GM18873 (cell line): ENCODE results near the gene USP25.

Experiments
- ATAC-seq: cut with Tn5 transposase; IDR thresholded peaks from one replicate; pipeline ENCODE4 v1.9.1; 2021; ENCODE audit warnings: mild to moderate bottlenecking, moderate library complexity, moderate number of reproducible peaks; ENCODE audit not compliant: unreplicated experiment, low FRiP score

The USP25 gene

DNA sequence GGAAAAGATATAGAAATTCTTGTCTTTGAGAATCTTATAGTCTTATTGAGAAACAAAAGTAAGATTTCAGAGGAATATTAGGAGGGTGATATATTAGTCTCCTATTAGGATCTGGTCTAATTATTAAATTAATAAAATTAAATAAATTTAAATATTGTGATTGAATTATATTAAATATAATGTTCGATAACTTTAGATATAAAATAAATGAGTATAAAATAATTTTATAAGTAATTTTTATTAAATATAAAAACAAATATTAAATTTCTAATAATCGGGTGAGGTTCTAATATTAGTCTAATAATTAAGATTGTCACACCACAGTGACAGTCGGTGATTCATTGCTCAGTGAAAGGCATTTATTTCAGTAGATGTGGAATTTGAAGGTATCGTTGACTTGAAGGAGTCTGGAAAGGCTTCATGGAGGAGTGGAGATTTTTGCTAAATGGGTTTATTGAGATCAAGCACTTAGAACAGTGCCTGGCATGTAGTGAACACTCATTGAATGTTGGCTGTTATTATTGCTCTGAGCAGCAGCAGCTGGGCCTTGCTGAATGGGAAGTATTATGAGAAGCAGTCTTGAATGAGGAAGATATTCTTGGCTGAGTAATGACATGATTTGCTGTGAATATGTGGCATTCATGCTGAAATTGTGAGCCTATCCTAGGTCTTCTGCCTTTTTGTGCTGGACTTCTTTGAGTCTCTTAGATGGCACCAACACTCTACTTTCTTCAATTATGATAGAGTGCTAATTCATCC, 74.6 kb downstream of the USP25 start:
- ATAC-seq = no peak

DNA sequence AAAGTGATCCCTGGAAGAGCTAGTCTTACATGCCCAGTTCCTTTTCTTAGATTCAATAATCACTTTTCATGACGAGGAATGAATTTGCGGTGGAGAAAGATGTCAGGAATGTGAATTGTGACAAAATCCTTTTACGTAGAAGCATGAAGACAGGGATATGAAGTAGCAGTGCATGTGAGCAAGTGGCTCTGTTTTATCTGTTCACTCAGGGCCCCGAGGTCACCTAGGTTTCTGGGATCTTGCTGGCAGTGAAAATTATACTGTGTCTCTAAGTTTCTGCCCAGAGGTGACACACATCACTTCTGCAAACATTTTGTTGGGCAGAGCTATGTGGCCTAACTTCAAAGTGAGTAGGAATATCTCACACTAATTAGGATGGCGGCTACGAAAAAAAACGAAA, 79.3 kb downstream of the USP25 start:
- ATAC-seq = no peak

DNA sequence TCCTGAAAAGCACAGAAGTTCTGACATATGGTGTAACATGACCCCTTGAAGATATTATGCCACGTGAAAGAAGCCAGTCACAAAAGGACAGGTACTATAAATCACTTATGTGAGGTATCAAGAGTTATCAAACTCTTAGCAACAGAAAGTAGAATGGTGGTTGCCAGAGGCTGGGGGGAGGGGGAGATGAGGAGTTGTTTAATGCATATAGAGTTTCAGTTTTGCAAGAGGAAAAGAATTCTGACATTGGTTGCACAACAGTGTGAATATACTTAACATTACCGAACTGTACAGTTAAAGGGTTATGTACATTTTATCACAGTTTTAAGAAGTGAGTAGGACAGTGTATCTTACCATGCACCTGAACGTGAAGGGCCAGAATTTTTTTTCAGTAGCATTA, 80.0 kb downstream of the USP25 start:
- ATAC-seq = no peak

DNA sequence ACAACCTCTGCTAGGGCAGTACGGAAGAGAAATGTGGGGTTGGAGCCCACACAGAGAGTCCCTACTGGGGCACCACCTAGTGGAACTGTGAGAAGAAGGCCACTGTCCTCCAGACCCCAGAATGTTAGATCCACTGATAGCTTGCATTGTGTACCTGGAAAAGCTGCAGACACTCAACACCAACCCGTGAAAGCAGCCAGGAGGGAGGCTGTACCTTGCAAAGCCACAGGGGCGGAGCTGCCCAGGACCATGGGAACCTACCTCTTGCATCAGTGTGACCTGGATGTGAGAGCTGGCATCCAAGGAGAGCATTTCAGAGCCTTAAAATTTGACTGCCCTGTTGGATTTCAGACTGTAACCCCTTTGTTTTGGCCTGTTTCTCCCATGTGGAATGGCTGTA, 85.5 kb downstream of the USP25 start:
- no peak for ATAC-seq

DNA sequence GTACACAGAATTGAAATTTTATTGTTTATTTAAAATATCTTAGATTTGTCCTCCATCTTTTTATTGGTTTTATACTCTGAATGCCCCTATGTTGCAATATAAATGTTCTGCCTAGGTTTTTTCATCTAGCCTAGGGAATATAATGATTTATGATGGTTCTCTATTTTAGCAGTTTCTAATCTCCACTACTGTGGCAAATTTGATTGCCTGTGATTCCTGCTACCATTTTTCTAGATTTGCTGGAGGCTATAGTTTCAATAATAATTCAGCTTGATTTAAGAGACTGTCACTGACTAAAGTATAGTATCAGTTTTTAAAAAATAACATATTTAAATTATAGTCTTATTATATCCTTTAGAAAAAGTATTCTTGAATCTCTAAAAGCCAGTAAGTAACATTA, 90.5 kb downstream of the USP25 start:
- ATAC-seq = no peak

DNA sequence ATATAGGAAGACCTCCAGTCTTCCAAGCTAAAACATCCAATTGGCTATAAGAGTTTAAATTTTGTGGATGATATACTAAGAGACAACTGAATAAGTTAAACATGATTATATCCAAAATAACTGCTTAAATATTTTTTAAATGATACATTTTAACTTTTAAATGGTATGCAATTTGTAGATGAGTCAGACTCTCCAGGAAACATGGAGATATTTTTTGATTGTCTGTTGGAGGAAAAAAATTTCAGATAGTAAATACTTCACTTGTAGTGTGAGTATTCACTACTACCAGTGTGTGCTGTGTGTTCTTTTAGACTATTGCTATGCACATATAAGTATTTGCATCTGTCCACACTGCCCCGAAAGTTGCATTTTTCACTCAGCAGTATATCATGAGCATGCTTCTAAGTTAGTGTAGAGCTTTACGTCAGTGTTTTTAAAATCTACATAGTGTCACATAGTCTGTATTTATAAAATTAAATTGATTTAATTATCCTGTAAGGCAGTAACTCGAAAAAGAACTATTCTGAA, 91.1 kb downstream of the USP25 start:
- ATAC-seq = no peak

DNA sequence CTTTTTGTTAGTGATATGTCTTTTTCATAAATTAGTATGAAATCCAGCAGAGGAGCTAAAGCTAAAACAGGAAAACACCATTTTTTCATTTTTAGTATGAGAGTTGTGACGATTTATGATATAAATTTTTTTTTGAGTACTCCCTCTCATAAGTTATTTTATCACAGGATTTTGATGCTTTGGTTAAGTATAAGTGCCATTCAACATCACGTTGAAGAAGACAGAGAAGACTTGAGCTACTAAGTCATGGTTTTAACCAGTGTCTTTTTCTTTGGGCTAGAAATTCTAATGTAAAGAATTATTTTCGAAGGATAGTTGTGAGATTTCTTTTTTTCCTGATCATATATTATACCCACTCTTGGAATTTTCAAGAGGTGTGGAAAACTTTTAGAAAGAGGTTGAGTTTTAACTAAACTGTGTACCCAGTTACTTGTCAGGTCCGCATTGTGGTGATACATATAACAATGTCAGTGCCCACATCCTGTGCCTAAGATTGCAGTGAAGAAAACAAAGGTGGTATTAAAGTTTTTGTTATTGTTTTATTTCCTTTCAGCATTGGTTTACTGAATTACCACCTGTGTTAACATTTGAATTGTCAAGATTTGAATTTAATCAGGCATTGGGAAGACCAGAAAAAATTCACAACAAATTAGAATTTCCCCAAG, 93.8 kb downstream of the USP25 start:
- no peak for ATAC-seq

DNA sequence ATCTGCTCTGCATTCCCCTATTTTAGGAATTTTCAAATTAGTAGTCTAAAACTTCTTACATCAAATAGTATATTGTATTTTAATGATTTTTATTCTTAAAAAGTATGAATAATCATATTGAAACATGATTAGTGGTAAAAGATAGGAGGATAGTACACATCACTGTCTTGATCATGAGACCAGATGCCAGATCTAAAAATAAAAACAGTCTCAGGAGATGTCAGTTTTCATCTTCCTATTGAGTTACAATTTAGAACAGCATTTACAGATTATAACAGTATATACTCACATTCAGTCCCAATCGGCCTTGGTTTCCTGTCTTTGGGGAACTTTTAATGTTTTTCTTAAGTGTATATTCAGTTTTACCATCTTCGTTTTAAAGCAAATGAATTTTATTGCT, 95.9 kb downstream of the USP25 start:
- ATAC-seq = no peak

DNA sequence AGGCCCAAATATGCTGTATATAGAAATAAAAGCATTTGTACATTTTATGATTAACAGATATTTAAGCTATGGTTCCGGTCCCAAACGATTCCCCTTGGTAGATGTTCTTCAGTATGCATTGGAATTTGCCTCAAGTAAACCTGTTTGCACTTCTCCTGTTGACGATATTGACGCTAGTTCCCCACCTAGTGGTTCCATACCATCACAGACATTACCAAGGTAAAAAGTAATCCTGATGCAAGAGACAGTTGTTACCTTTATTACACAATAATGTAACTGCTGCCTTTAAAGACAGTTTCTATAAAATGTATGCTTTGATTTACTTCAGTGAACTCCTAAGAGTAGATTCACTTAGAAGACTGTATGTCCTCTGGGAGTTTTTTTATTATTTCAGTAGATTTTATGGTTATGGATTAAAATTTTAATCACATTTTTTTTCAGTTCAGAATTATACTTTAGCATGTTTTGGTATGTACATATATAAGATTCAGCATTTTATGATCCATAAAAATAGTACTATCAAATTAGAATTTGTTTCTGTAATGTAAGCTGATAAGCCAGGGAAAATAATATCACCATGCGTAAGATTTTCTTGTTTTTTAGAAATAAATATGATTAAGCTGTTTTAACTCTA, 96.5 kb downstream of the USP25 start:
- no peak for ATAC-seq

DNA sequence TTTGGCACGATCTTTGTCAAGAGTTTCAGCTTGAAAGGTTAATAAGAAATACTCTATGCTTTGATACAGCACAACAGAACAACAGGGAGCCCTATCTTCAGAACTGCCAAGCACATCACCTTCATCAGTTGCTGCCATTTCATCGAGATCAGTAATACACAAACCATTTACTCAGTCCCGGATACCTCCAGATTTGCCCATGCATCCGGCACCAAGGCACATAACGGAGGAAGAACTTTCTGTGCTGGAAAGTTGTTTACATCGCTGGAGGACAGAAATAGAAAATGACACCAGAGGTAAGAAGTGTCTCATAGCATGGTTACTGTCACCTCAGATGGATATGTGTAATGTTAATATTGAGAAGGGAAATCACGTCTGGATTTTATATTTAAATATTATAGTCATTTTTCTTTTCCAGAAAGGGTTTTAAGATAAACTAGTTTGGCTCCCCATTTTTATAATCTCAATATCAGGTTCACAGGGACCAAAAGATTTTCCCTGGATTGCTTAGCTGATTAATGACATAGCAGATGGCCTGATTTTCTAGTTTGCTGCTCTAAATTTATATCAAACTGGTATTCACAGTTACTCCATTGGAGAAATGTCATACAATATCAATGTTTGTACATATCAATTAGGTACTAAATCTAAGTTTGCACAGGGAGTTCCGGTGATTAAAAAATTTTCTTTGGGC, 97.3 kb downstream of the USP25 start:
- no peak for ATAC-seq

DNA sequence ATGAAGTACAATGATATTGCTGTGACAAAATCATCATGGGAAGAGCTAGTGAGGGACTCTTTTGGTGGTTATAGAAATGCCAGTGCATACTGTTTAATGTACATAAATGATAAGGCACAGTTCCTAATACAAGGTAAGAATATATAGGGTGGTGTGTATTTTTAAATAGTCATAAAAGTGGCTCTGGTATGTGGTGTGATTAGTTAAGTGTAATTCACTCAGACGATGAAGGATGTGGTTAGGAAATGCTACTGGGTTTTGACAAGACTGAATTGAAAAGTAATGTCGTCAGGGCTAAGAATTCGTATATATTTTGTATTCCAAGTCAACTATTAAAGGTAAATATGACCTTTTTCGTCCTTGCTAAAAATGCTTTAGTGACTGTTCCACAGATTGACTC, 101.7 kb downstream of the USP25 start:
- ATAC-seq = no peak

DNA sequence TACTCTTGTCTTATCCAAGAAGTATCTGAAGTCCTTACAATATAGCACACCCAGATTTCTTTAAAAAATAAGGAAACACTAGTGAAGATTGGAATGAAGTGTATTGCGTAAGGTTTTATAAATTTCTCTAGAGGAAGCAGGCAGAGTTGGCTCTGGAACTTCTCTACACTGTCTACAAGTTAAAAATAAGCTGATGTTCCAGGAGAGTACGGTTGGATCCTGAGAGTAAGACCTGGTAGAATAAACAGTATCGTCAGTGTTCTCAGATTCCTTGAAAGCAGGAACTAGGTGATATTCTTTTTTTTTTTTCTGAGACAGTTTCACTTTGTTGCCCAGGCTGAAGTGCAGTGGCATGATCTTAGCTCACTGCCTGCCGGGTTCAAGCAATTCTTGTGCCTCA, 107.9 kb downstream of the USP25 start:
- ATAC-seq = no peak

DNA sequence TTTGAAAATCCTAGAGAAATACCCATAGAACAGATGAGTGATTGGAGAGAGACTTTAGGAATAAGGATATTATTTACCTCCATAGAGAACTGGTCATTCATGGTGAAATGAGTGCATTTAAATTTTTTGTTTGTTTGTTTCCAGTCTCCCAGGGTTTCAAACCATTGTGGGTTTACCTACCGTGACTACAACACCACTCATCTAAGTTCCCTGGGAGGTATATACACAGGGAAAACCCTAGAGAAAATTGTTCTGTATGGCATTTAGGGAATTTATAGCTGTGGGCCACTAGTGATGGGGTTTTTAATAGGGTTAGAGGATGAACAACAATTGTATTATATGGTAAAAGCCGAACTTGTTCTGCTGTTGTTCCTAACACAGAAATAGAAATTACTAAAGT, 109.2 kb downstream of the USP25 start:
- ATAC-seq = no peak

DNA sequence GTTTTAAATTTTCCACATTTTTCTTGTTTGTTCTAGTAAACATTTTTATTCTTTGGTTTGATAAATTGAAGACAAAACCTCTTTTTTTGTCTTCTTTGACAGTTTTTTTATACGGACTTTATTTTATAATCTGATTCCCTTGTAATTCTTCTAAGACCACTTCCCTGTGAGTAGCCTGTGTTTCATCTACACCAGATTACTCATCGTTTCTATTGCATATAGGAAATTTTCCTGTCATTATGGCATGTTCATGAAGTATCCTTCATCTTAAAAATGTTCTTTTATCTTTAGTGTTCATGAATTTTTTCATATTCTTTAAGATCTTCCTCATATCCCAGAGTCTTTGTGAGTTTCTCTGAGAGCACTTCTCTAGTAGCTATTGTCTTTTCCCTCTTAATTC, 109.8 kb downstream of the USP25 start:
- ATAC-seq = no peak

DNA sequence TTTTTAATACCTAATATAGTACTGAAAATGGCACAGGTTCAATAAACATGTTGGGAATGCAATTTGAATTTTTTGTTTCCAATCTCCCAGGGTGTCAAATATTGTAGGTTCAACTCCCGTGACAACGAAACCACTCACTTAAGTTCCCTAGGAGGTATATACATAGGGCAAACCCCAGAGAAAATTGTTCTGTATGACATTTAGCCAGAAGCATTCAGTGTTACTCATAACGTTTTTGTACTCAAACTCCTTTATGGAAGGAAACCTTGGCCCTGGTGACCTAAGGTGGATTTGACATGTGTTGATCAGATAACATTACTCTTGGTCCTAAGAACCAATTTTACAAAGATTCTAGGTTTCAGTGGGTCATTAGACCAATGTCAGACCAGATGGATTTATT, 110.6 kb downstream of the USP25 start:
- no peak for ATAC-seq

DNA sequence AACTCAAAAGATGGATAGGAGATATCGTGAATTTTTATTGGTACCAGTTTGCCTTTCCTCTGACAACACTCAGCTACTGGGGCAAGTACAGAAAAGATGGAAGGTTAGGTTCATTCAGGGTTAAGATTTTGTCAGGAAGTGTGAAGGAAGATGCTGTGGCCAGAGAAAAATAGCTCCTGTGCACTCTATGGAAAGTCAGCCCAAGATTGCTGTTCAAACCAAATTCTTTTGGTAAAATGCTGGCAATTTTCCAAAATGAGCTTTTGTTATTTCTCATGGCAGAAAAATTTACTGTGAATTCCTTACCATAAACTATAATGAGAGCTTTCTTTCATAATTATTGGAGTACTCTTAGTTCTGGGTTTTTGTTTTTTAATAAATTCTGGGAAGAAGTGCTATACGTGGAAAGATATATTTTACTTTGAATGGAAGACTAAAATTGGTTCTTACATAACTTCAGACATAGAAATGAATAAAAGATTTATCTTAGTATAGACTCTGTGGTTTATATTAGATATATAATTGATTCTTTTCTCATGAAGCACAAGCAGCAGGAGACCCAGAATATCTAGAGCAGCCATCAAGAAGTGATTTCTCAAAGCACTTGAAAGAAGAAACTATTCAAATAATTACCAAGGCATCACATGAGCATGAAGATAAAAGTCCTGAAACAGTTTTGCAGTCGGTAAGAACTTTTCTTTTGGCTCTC, 112.2 kb downstream of the USP25 start:
- no peak for ATAC-seq

DNA sequence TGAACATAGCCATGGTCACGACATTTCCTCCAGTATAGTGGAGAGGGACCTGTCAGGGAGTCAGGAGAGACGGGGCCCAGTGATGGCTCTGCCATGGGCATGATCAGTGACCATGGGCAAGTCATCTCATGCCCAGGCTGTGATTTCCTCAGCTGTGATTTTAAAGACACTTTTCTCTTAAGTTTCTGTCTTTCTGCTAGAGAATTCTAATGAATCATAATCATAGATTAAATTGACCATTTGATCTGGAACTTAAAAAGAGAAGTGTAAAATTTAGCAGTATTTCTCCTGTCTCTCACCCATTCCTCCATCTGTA, 112.7 kb downstream of the USP25 start:
- no peak for ATAC-seq

DNA sequence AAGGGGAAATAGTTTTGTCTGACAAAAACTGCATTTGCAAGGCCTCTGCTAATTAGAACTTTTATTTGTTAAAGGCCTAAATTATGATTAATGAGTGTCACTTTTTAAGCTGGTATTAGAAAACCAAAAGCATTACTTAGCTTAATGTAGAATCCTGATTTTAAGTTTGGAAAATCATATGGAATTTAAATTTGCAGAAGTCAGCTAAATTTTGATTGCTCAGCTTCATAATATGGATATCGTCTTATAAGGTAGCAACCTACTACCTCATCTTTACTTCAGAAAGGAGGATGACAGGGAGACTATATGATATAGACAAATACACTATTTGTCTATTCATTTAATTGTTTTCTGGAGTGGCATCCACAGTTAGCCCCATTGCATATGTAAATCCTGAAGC, 114.0 kb downstream of the USP25 start:
- no peak for ATAC-seq

DNA sequence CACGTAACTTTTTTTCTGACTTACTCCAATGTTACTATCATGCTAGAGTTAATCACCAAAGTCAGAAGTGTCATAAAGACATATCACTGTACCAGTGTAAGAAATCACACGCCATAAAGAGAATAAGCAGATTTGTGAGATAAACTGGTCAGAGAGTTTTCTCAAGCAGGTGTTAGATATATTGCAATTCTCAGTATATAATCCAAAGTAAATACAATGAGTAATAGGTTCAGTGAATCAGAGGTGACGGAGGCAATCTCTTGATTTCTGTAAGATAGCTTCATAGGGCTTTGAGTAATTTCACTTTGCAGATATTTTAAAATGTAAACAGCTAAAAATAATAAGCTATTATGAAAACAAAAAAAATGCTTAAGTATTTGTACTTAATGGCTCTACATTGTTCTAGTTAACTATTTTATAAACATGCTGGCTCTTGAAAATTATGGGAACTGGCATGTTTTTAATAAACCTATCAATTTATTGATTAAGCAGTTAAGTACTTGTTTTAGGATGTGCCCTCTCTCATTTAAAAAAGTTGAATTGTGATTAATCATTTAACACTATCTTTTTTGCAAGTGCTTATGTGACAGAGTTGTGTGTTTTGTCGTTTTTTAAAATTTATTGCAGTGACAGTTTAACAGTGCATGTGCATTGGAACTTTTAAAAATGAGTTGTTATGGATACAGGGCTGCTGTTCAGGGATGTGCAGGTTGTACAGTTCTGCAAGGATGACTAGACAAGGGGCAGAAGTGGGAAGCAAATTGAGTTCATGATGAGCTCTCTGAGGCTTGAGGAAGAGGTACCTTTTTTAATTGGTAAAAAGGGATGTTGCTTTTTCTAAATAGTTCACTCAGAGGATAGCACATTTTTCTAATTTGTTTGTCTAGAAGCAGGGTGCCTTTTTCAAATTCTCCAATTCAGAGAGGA, 119.1 kb downstream of the USP25 start:
- ATAC-seq = no peak

DNA sequence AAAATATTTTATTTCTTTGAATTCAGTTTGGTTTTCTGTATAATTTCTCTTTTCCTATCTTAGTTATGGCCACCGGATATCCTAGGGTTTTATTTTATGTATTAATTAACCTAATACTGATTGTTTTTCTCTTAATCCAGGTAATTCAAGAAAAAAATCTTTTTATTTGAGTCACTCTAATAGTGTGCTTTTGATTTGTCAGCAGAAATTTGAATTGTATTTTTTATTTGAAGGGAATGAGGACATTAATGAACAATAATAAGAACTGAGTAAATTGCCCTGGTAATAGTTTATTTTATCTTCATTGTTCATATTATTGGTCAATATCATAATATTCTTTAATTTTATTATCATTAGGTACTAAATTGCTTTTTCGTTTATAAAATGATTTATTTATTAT, 120.1 kb downstream of the USP25 start:
- no peak for ATAC-seq
